ENCODE results near the gene UBXN7.

- TF ChIP-seq, protein P1, sequence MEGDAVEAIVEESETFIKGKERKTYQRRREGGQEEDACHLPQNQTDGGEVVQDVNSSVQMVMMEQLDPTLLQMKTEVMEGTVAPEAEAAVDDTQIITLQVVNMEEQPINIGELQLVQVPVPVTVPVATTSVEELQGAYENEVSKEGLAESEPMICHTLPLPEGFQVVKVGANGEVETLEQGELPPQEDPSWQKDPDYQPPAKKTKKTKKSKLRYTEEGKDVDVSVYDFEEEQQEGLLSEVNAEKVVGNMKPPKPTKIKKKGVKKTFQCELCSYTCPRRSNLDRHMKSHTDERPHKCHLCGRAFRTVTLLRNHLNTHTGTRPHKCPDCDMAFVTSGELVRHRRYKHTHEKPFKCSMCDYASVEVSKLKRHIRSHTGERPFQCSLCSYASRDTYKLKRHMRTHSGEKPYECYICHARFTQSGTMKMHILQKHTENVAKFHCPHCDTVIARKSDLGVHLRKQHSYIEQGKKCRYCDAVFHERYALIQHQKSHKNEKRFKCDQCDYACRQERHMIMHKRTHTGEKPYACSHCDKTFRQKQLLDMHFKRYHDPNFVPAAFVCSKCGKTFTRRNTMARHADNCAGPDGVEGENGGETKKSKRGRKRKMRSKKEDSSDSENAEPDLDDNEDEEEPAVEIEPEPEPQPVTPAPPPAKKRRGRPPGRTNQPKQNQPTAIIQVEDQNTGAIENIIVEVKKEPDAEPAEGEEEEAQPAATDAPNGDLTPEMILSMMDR (conservative IDR thresholded peaks at IDR 0.05), result no peak
- no peak for TF ChIP-seq EZH2 (IDR thresholded peaks at IDR 0.05; ENCODE audit: low read depth)
These were observed 95.7 kb downstream of the UBXN7 start for GRCh38 chr3:196336319-196337145.
